Activated CD8-positive, alpha-beta T cell treated with anti-CD3 and anti-CD28 coated beads for 36 hours (primary cell): ENCODE results near the gene GPR180. TPM values are rescaled to one million over a fixed set of nuclear protein-coding genes. Genes with fewer than 3 reads are reported as not detected.

ENCODE experiments used
- ATAC-seq: fragments of 200-7000 bp; cut with Tn5 transposase; one replicate; pipeline ENCODE4 v1.10.0; 2021; ENCODE audit warnings: mild to moderate bottlenecking, moderate library complexity
- CTCF ChIA-PET: fragments of 350-600 bp; sonication (Branson Sonifier 250); formaldehyde crosslinking; loops from one replicate; lab custom pipeline; 2021; ENCODE audit warnings: antibody characterized with exemption; lab: Charles Lee
- POLR2A ChIA-PET: fragments of 350-600 bp; sonication (Branson Sonifier 250); formaldehyde crosslinking; loops from one replicate; lab custom pipeline; 2021; ENCODE audit warnings: antibody characterized with exemption; lab: Charles Lee
- DNase-seq: peaks from one replicate; pipeline ENCODE4 v3.0.0-alpha.2; 2020
- H3K27ac Mint-ChIP-seq: one replicate; pipeline ENCODE4 v1.8.0; 2021; ENCODE audit warnings: mild to moderate bottlenecking, mixed read lengths
- H3K27me3 Mint-ChIP-seq: one replicate; pipeline ENCODE4 v1.8.0; 2021; ENCODE audit warnings: mixed read lengths
- H3K36me3 Mint-ChIP-seq: one replicate; pipeline ENCODE4 v1.8.0; 2021; ENCODE audit warnings: low read depth, mixed read lengths
- H3K4me1 Mint-ChIP-seq: one replicate; pipeline ENCODE4 v1.8.0; 2021; ENCODE audit warnings: low read depth, mixed read lengths
- H3K4me3 Mint-ChIP-seq: one replicate; pipeline ENCODE4 v1.8.0; 2021; ENCODE audit warnings: mild to moderate bottlenecking, moderate library complexity, mixed read lengths
- H3K9me3 Mint-ChIP-seq: one replicate; pipeline ENCODE4 v1.8.0; 2021; ENCODE audit warnings: mixed read lengths
- CTCF ChIP-seq: fragments of 200-600 bp; IDR thresholded peaks from one replicate; pipeline ENCODE4 v1.8.0; 2022; ENCODE audit warnings: antibody characterized with exemption, mild to moderate bottlenecking
- intact Hi-C: fragments of 100-400 bp; cut with micrococcal nuclease; formaldehyde crosslinking; loops from one replicate; pipeline ENCODE4 v1.10.0; 2022
- total RNA-seq, 2 experiments: library from RNA; stranded (reverse); gene quantifications; one replicate each; pipeline ENCODE4 v1.2.3, GENCODE V29; 2021

The GPR180 gene
- total RNA-seq, 2 experiments from 2014 or later: 7.5 to 7.7 TPM

DNA sequence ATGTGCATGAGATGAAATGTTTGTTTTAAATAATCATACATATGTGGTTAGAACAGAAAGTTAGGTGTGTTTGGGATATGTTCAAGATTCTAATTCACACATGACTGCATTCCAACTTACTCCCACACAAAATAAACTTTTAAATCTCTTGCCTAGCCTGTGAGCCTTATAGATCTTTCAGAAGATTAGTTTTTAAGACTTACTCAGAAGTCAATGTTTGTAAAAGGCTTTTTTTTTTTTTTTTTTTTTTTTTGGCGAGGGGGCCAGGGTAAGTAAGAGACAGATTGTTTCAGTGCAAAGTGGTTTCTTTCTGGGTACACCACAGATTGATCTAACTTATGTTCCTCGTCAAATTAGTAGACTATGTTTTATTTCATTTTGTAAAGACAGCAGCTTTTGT is 39.1 kb downstream of the GPR180 start:
- intact Hi-C loops: no loop called here
- POLR2A ChIA-PET: no interaction called here

DNA sequence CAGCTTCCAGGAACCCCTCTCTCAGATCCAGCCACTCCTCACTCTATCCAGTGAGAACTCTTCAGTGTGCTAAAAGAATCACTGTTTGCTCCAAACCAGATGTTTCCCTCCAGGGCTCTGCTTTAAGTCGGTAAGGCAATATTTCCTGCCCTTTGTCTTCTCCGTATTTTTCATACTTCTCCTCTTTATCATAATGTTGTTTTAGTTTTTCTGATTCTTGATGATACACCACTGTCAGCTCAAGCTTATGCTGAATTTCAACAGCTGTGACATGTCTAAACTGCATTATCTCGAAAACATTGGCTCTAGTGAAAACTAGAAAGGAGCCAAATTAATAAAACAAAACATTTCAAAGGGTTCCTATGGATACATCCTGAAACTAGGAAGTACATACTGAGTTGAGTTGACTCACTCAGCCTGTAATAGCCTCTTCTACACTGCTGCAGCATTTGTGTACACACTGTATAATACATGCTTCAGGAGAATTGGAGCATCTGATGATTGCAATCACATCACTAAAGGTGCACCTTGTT is 39.8 kb downstream of the GPR180 start:
- TF ChIP-seq CTCF: no peak
- H3K4me3 Mint-ChIP-seq: no peak overlapping the region
- peaks cover 4% of the 10 kb centered on the region for H3K9me3 Mint-ChIP-seq
- H3K4me1 Mint-ChIP-seq: no peaks in the 10 kb centered on the region
- H3K27me3 Mint-ChIP-seq: peaks cover 4% of the 10 kb centered on the region
- H3K27ac Mint-ChIP-seq: no peak overlapping the region
- ChIA-PET CTCF (interaction anchor here (1.2 kb wide), 1 partner anchor 10 kb away, joined by 3 read pairs; no protein-coding TSS in a partner anchor), POLR2A (no interaction called here)
- DNase-seq (no peak), ATAC-seq (no peak)
- intact Hi-C loops: no loop called here
- H3K36me3 Mint-ChIP-seq: no peaks in the 10 kb centered on the region

More for the DNA sequence above, 39.1 kb downstream of the GPR180 start:
- no peak for TF ChIP-seq CTCF
- Mint-ChIP-seq H3K9me3 (peaks cover 4% of the 10 kb centered on the region), H3K36me3 (no peaks in the 10 kb centered on the region), H3K27ac (no peak overlapping the region), H3K27me3 (peaks cover 4% of the 10 kb centered on the region), H3K4me3 (no peak overlapping the region), H3K4me1 (peaks cover 4% of the 10 kb centered on the region)
- no peak for DNase-seq
- CTCF ChIA-PET: no interaction called here
- ATAC-seq: no peak

GRCh38 chr13:94646904-94647303 is 45.2 kb downstream of the GPR180 start:
- CTCF ChIA-PET: no interaction called here

DNA sequence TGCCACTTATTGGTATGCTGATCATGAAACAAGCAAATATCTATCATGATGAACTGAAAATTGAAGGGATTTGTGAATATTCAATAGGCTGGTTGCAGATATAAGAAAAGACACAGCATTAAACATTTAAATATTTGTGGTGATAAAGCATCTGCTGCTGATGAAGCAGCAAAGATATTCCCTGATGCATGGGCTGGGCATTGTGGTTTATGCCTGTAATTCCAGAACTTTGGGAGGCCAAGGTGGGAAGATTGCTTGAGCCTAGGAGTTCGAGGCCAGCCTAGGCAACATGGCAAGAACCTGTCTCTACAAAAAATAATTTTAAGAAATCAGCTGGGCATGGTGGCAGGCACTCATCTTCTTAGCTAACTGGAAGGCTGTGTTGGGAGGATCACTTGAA is 54.5 kb downstream of the GPR180 start:
- Mint-ChIP-seq H3K27me3 (peaks cover 12% of the 10 kb centered on the region), H3K36me3 (no peaks in the 10 kb centered on the region), H3K4me1 (peaks cover 8% of the 10 kb centered on the region), H3K9me3 (no peaks in the 10 kb centered on the region), H3K4me3 (no peak overlapping the region), H3K27ac (no peak overlapping the region)
- ATAC-seq: no peak
- TF ChIP-seq CTCF: no peak
- intact Hi-C loops: no loop called here
- CTCF ChIA-PET: interaction anchor here (1.1 kb wide), 1 partner anchor 36 kb away, joined by 3 read pairs; no protein-coding TSS in a partner anchor
- no peak for DNase-seq
- POLR2A ChIA-PET: no interaction called here

More at GRCh38 chr13:94646904-94647303, 45.2 kb downstream of the GPR180 start:
- Mint-ChIP-seq H3K36me3 (no peaks in the 10 kb centered on the region), H3K27ac (no peak overlapping the region), H3K9me3 (no peaks in the 10 kb centered on the region), H3K27me3 (no peaks in the 10 kb centered on the region), H3K4me1 (no peaks in the 10 kb centered on the region), H3K4me3 (no peak overlapping the region)
- ATAC-seq (no peak), DNase-seq (no peak)
- intact Hi-C loops: no loop called here
- POLR2A ChIA-PET: no interaction called here
- no peak for TF ChIP-seq CTCF

GRCh38 chr13:94656766-94657165 is 55.1 kb downstream of the GPR180 start:
- intact Hi-C loops: no loop called here
- H3K4me3 Mint-ChIP-seq: no peak overlapping the region
- no peaks in the 10 kb centered on the region for H3K9me3 Mint-ChIP-seq
- no peak overlapping the region for H3K27ac Mint-ChIP-seq
- peaks cover 8% of the 10 kb centered on the region for H3K4me1 Mint-ChIP-seq
- ATAC-seq: peak; percentile 89
- no peak for TF ChIP-seq CTCF
- CTCF ChIA-PET: interaction anchor here (1.1 kb wide), 1 partner anchor 36 kb away, joined by 3 read pairs; no protein-coding TSS in a partner anchor
- peak; percentile 44 for DNase-seq
- POLR2A ChIA-PET: no interaction called here
- H3K36me3 Mint-ChIP-seq: no peaks in the 10 kb centered on the region
- H3K27me3 Mint-ChIP-seq: peaks cover 15% of the 10 kb centered on the region
